GM10248 (cell line): Measurements from ENCODE around the gene C19orf44.

Experiments used
- CTCF ChIA-PET: fragments of 300-600 bp; sonication (Branson Sonifier 250); formaldehyde crosslinking; extraction: SDS; loops from one replicate; lab custom pipeline; 2021; ENCODE audit warnings: antibody characterized with exemption; lab: Yijun Ruan, JAX
- POLR2A ChIA-PET: fragments of 350-650 bp; sonication (Branson Sonifier 250); formaldehyde crosslinking; extraction: SDS; loops from one replicate; lab custom pipeline; 2020; ENCODE audit warnings: antibody characterized with exemption; lab: Yijun Ruan, JAX
- DNase-seq: peaks from one replicate; pipeline ENCODE4 v3.0.0; 2012; ENCODE audit errors: extremely low spot score
- TF ChIP-seq, protein P1 (sequence below): IDR thresholded peaks from 2 replicates; pipeline ENCODE4 v1.5.1; 2012; ENCODE audit warnings: mild to moderate bottlenecking, low read depth; ENCODE audit errors: extremely low read depth, missing control alignments, control extremely low read depth

The C19orf44 gene

DNA sequence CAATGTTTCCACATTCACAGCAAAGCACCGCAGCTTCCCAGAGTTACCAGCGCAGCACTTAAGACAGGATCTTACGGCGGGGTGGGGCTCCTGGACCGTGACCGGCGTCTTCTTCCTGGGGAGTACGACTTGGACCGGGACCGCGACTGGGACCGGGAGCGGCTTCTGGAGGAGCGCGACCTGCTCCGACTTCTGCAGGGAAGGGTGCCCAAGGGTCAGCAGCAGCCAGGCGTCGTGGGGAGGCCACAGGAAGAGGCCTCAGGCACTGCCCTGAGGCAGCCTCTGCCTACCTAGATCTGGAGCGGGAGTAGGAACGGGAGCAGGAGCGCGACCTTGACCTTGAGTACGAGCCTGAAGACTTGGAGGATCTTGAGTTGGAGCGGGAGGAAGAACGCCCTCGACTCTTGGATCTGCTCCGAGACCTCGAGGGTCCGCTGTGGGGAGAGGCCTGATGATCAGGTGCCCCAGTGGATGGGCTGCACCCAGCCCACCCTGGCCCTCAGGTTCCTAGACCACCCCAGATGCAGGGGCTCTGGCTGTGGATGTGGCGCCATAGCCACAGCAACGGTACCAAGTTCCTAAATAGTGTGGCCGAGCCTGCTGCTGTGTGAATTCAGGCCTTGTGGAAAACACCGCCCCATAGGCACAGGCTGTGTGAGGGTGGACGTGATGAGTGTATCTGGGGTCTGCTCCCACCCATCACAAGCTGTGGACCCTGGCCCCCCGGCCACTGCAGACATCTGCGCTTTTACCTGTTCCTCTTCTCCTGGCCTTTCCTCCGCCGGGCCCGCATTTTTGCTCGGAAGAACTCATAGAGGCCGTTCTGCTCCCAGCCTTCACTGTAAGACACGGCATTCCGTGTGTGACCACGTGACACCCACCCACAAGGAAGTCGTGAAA lies 24.1 kb downstream of the C19orf44 start:
- CTCF ChIA-PET: no interaction called here
- POLR2A ChIA-PET: no interaction called here
- no peak for DNase-seq
- TF ChIP-seq, protein P1, sequence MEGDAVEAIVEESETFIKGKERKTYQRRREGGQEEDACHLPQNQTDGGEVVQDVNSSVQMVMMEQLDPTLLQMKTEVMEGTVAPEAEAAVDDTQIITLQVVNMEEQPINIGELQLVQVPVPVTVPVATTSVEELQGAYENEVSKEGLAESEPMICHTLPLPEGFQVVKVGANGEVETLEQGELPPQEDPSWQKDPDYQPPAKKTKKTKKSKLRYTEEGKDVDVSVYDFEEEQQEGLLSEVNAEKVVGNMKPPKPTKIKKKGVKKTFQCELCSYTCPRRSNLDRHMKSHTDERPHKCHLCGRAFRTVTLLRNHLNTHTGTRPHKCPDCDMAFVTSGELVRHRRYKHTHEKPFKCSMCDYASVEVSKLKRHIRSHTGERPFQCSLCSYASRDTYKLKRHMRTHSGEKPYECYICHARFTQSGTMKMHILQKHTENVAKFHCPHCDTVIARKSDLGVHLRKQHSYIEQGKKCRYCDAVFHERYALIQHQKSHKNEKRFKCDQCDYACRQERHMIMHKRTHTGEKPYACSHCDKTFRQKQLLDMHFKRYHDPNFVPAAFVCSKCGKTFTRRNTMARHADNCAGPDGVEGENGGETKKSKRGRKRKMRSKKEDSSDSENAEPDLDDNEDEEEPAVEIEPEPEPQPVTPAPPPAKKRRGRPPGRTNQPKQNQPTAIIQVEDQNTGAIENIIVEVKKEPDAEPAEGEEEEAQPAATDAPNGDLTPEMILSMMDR: no peak

DNA sequence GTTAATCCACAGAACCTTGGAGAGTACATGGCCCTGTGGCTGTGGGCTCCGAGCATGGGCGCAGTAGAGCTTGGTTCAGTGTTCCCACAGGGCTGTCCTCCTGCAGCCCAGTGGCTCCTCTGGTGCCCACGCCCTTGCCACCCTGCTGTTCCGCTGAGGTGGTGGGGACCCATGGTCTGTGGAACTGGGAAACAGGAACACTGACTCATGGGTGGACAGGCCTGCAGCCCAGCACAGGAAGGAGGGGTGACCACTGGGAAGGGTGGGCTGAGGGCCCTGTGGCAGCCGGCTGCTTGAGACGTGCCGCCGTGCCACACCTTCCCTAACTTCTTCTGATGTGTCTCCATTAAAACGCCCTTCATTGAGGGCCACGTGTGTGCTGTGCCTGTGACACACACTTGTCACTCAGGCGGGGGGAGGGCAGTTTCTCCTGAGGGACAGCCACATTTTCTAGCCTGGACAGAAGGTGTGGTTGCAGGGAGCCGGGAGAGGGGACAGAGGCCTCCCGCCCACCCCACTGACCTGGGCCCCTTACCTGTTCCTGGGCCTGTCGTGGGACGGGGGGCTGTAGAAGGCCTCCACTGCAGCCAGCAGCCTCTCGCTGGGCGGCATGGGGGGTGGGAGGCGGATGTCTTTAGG lies 24.9 kb downstream of the C19orf44 start:
- POLR2A ChIA-PET: no interaction called here
- DNase-seq: no peak
- CTCF ChIA-PET: no interaction called here
- TF ChIP-seq, protein P1: no peak

DNA sequence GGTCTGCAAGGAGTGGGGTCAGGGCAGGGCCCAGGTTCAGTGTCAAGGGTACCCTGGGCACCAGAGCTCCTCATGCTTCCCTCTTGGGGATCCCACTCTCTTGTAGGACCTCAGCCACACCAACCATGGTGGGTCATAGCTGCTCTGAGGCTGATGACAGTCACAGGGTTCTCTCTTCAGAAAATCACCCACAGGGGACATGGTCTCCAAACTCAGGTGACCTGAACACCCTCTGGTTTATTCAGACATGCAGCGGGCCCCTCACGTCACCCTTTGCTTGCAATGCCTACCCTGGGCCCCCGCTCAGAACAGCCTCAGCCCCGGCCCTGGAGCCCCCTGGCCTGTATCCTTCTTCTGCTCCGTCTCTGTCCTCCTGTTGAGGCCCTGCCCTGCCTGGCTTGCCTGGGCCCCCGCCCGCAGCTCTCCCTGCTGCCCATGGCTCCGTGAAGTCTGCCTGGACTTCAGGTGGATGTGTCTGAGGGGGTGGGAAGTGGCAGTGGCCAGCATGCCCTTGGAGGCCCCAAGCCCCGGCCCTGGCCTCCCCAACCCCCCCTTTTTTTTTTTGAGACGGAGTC lies 25.6 kb downstream of the C19orf44 start:
- ChIA-PET POLR2A (no interaction called here), CTCF (no interaction called here)
- TF ChIP-seq, protein P1: no peak
- DNase-seq: no peak

DNA sequence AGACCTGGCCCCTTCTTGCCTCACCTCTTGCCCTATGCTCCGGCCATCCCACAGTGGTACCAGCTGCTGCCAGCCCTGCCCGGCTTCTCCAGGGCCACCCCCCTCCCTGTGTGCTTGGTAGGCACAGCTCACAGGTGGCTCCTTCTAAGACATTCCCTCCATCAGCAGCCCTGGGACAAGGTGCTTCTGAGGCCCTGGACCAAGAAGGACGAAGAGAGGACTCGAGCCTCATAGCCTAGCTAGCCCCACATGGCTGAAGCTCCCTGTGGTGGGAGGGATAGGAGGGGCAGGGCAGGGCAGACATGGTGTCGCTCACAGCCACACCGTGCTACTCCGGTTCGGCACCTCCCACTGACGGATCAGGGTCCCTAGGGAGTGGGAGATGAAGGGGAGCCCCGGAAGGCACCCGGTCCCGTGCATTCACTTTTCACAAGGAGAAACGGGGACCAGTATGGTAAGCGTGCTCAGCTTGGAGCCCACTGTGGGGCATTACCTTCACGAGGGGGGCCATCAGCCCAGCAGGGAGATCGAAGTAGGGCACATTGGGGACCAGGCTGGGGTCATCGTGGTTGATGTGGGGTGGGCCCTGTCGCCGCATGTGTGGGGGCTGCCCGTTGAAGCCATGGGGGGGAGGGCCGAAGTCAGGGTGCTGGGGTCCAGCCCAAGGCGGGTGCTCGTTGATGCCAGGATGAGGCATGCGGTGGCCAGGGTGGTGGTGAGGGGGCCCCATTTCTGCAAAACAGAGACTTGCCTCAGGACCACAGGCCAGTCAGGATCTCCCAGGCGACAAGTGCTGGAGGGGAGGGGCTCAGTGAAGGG lies 26.6 kb downstream of the C19orf44 start:
- DNase-seq: no peak
- ChIA-PET CTCF (no interaction called here), POLR2A (interaction anchor here (0.6 kb wide), 1 partner anchor 18 kb away, joined by 3 read pairs; no protein-coding TSS in a partner anchor)
- TF ChIP-seq, protein P1: no peak

DNA sequence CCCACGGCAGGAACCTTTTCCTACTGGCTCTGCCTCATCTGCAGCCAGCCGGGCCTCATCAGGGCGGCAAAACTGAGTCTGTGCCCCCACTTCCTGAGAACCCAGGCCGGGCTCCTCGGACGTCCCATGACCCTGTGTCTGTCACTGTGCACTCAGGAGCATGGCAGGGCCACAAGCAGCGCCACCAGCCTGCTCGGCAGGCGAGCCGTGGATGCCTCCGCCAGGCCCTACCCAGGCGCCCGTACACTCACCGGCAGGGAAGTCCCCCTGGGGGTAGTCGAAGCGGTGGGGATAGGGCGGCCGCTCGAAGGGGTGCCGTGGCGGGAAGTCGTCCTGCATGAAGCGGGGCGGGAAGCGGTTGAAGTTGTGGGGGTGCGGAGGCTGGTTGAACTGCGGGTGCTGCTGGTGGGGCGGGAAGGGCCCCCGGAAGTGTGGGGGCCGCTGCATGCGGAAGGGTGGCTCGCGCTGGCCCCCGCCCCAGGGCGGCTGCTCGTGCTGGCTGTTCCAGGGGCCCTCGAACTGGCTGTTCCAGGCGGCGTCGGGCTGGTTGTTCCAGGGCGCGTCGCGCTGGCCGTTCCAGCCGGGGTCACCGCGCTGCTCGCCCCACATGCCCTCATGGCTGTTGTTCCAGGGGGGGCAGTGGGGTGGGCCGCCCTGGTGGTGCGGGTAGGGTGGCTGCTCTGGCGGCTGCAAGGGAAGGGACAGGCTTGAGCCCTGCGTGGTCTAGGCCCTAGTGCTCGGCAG lies 29.0 kb downstream of the C19orf44 start:
- ChIA-PET POLR2A (no interaction called here), CTCF (no interaction called here)
- TF ChIP-seq, protein P1: no peak
- DNase-seq: no peak
